ENCODE measurements around the gene PPARD.

GRCh38 chr6:35385457-35386202 lies 43.3 kb downstream of the PPARD start:
- TF ChIP-seq, protein P1, sequence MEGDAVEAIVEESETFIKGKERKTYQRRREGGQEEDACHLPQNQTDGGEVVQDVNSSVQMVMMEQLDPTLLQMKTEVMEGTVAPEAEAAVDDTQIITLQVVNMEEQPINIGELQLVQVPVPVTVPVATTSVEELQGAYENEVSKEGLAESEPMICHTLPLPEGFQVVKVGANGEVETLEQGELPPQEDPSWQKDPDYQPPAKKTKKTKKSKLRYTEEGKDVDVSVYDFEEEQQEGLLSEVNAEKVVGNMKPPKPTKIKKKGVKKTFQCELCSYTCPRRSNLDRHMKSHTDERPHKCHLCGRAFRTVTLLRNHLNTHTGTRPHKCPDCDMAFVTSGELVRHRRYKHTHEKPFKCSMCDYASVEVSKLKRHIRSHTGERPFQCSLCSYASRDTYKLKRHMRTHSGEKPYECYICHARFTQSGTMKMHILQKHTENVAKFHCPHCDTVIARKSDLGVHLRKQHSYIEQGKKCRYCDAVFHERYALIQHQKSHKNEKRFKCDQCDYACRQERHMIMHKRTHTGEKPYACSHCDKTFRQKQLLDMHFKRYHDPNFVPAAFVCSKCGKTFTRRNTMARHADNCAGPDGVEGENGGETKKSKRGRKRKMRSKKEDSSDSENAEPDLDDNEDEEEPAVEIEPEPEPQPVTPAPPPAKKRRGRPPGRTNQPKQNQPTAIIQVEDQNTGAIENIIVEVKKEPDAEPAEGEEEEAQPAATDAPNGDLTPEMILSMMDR (IDR thresholded peaks at IDR 0.05): no peak
- TF ChIP-seq POLR2AphosphoS5 (IDR thresholded peaks at IDR 0.05) (no peak), POLR2A (IDR thresholded peaks at IDR 0.05) (no peak)
